Panc1 (cell line): ENCODE data around the gene LPP. TPM values are rescaled to one million over a fixed set of nuclear protein-coding genes. Genes with fewer than 3 reads are reported as not detected.

Source experiments
- ATAC-seq: fragments of 200-7000 bp; cut with Tn5 transposase; 2 replicates; pipeline ENCODE4 v1.9.1; 2020; ENCODE audit warnings: mild to moderate bottlenecking, moderate library complexity
- BruUV-seq: library from RNA; stranded (reverse); fragments of 400-500 nt; replicated peaks from 2 replicates; lab custom pipeline; 2021; lab: Mats Ljungman, UMichigan
- CTCF ChIA-PET: fragments of 300-600 bp; sonication (Branson Sonifier 250); formaldehyde crosslinking; loops from one replicate; lab custom pipeline; 2022; ENCODE audit warnings: antibody characterized with exemption; lab: Charles Lee
- POLR2A ChIA-PET: fragments of 300-600 bp; sonication (Branson Sonifier 250); formaldehyde crosslinking; loops from one replicate; lab custom pipeline; 2022; ENCODE audit warnings: antibody characterized with exemption; lab: Charles Lee
- DNase-seq: peaks from one replicate; pipeline ENCODE4 v3.0.0-alpha.2; 2010; ENCODE audit warnings: low read depth, low spot score
- H3K27ac ChIP-seq: 2 replicates; pipeline ENCODE4 v1.5.1; 2011; ENCODE audit warnings: mild to moderate bottlenecking, low read length, inconsistent platforms
- H3K27me3 ChIP-seq: fragments of 200-500 bp; sonication (Bioruptor generic); 2 replicates; pipeline ENCODE4 v1.6.0; 2014; ENCODE audit warnings: low read length, inconsistent platforms; ENCODE audit not compliant: control insufficient read depth, insufficient read depth
- H3K36me3 ChIP-seq: fragments of 200-500 bp; sonication (Bioruptor generic); 2 replicates; pipeline ENCODE4 v1.5.1; 2014; ENCODE audit warnings: inconsistent platforms, mild to moderate bottlenecking, low read length, moderate library complexity; ENCODE audit not compliant: control insufficient read depth, insufficient read depth
- H3K4me1 ChIP-seq: 2 replicates; pipeline ENCODE4 v1.5.1; 2011; ENCODE audit warnings: inconsistent platforms, mild to moderate bottlenecking, low read length, moderate library complexity; ENCODE audit not compliant: control insufficient read depth, insufficient read depth
- H3K4me3 ChIP-seq, 2 experiments: 2 replicates each; pipeline ENCODE4 v1.5.1; 2011 to 2012; ENCODE audit warnings: low read depth in 2 of 2, low read length in 2 of 2, mild to moderate bottlenecking in 2 of 2, inconsistent platforms in 1 of 2, moderate library complexity in 1 of 2
- H3K9me3 ChIP-seq: fragments of 200-500 bp; sonication (Bioruptor generic); 2 replicates; pipeline ENCODE4 v1.5.1; 2014; ENCODE audit warnings: low read depth, mild to moderate bottlenecking, inconsistent platforms, low read length, moderate library complexity; ENCODE audit not compliant: control insufficient read depth, insufficient read depth
- CTCF ChIP-seq: fragments of 450-650 bp; IDR thresholded peaks from 2 replicates; pipeline ENCODE4 v1.5.1; 2017; ENCODE audit warnings: mild to moderate bottlenecking
- POLR2AphosphoS5 ChIP-seq: IDR thresholded peaks from 2 replicates; pipeline ENCODE4 v1.6.1; 2012; ENCODE audit warnings: mild to moderate bottlenecking, low read depth, low read length, moderate library complexity
- SIN3A ChIP-seq: IDR thresholded peaks from 2 replicates; pipeline ENCODE4 v1.6.1; 2012; ENCODE audit warnings: low read depth, mild to moderate bottlenecking, low read length, moderate library complexity, borderline replicate concordance; ENCODE audit not compliant: insufficient read depth
- TCF7L2 ChIP-seq: IDR thresholded peaks from 2 replicates; pipeline ENCODE4 v1.6.1; 2011; ENCODE audit warnings: mild to moderate bottlenecking, low read depth, low read length, inconsistent platforms
- in situ Hi-C: cut with HindIII; loops from 2 replicates; pipeline ENCODE4 v1.10.0; 2016; ENCODE audit warnings: low sequenced_read_pairs, low pct_unique_long_range_greater_than_20kb
- intact Hi-C: fragments of 100-400 bp; cut with micrococcal nuclease; formaldehyde crosslinking; loops from one replicate; pipeline ENCODE4 v1.10.0; 2022; ENCODE audit not compliant: unreplicated experiment
- total RNA-seq: library from RNA; stranded (reverse); gene quantifications from one replicate; pipeline ENCODE4 v1.2.1, GENCODE V29; 2021; ENCODE audit not compliant: unreplicated experiment
- TF ChIP-seq, protein P1 (sequence below), 2 experiments: IDR thresholded peaks; 2 replicates each; pipeline ENCODE4 v1.6.1; 2011 to 2012; ENCODE audit warnings: low read depth in 2 of 2, control low read depth in 1 of 2, low read length in 1 of 2, mild to moderate bottlenecking in 1 of 2, moderate library complexity in 1 of 2; ENCODE audit not compliant: insufficient read depth in 1 of 2

The LPP gene
- total RNA-seq, 1 experiment from 2014 or later, result 90.0 TPM

DNA sequence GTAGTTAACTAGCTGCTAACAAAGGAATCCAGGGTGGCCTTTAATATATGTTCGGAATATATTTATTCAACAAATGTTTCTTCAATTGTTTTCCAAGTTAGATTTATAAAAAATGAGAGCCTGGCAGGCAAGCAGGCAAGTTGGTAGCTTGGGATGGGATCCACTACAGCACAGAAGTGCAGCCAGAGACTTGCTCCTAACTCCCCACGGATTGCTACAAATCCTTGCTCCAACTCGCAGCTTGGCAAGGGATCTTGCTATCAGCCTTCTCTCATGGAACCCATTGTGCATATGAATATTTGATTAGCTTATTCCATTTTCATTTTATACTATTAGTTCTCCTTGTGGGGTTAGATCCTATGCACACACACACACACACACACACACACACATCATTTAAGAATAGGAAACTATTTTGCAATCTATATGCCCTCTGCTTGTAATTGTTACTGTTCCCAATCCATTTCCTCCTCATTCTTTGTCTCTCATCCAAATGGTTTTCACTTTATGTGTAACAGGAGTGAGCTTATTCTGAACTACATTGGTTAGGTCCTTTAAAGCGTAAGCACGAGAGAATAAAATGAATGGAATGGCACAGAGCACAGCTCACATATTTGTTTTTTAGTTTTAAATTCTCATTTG, 505.6 kb downstream of the LPP start:
- no peaks in the 10 kb centered on the region for H3K36me3 ChIP-seq
- POLR2A ChIA-PET, result no interaction called here
- TF ChIP-seq POLR2AphosphoS5 (no peak), SIN3A (no peak), TCF7L2 (no peak), CTCF (no peak)
- TF ChIP-seq, protein P1, sequence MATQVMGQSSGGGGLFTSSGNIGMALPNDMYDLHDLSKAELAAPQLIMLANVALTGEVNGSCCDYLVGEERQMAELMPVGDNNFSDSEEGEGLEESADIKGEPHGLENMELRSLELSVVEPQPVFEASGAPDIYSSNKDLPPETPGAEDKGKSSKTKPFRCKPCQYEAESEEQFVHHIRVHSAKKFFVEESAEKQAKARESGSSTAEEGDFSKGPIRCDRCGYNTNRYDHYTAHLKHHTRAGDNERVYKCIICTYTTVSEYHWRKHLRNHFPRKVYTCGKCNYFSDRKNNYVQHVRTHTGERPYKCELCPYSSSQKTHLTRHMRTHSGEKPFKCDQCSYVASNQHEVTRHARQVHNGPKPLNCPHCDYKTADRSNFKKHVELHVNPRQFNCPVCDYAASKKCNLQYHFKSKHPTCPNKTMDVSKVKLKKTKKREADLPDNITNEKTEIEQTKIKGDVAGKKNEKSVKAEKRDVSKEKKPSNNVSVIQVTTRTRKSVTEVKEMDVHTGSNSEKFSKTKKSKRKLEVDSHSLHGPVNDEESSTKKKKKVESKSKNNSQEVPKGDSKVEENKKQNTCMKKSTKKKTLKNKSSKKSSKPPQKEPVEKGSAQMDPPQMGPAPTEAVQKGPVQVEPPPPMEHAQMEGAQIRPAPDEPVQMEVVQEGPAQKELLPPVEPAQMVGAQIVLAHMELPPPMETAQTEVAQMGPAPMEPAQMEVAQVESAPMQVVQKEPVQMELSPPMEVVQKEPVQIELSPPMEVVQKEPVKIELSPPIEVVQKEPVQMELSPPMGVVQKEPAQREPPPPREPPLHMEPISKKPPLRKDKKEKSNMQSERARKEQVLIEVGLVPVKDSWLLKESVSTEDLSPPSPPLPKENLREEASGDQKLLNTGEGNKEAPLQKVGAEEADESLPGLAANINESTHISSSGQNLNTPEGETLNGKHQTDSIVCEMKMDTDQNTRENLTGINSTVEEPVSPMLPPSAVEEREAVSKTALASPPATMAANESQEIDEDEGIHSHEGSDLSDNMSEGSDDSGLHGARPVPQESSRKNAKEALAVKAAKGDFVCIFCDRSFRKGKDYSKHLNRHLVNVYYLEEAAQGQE (IDR thresholded peaks at IDR 0.05; ENCODE audit: insufficient read depth in 1 of 2, low read depth in 2 of 2, low read length in 1 of 2), result no peak
- H3K4me3 ChIP-seq, result no peak overlapping the region
- CTCF ChIA-PET, result no interaction called here
- in situ Hi-C loops (no loop called here), intact Hi-C loops (loop anchor here (10.0 kb wide), 1 partner anchor 915 kb away; the partner anchor contains the start of gene BCL6)
- H3K27me3 ChIP-seq, result no peaks in the 10 kb centered on the region
- BruUV-seq, result no TSS peak
- no peaks in the 10 kb centered on the region for H3K9me3 ChIP-seq
- ATAC-seq, result no peak
- H3K4me1 ChIP-seq, result no peaks in the 10 kb centered on the region
- no peak overlapping the region for H3K27ac ChIP-seq
- no peak for DNase-seq

DNA sequence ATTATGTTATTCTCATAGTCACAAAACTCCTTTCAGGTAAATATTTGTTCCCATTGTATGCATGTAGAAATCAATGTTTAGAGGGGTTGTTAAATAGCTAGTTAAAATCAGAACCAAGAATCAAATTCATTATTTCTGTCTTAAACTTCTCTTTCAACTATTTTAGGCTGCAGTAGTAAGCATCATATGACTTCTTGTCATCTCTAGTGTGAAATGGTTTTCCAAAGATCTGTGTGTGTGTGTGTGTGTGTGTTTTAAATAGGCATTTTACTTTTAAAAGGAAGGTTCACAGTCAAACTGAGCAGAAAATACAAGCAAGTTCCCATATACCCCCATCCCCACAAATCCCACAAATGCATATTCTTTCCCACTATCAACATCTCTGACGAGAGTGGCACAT, 506.5 kb downstream of the LPP start:
- in situ Hi-C loops, result no loop called here
- CTCF ChIA-PET, result no interaction called here

DNA sequence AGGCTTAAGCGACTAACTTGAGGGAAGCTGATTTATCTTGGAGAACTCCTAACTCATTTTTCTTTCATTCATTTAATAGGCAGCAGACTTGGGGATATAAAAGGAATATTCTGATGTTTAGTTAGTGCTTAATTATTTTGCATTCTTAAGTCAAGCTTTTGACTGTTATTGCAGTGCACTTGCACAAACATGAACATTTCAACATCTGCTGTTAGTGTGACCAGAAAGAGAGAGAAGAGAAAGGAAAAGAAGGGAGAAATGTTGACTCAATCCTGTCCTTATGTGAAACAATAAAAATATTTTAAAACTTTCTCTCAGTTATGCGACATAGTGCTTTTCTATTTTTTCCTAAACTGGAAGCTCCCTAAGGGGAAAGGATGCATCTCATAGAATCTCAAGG, 507.8 kb downstream of the LPP start:
- in situ Hi-C loops (no loop called here), intact Hi-C loops (loop anchor here (10.0 kb wide), 1 partner anchor 917 kb away; the partner anchor contains the start of gene BCL6)
- Histone ChIP-seq H3K27ac (no peak overlapping the region), H3K4me1 (no peaks in the 10 kb centered on the region), H3K27me3 (no peaks in the 10 kb centered on the region), H3K9me3 (no peaks in the 10 kb centered on the region), H3K36me3 (no peaks in the 10 kb centered on the region), H3K4me3 (no peak overlapping the region)
- CTCF ChIA-PET, result no interaction called here
- ATAC-seq, result no peak
- no TSS peak for BruUV-seq
- DNase-seq, result no peak
- POLR2A ChIA-PET, result no interaction called here
- no peak for TF ChIP-seq CTCF
- TF ChIP-seq, protein P1 (IDR thresholded peaks at IDR 0.05; ENCODE audit: insufficient read depth in 1 of 2, low read depth in 2 of 2, low read length in 1 of 2), result no peak

More for the DNA sequence above, 506.5 kb downstream of the LPP start:
- no TSS peak for BruUV-seq
- ATAC-seq, result no peak
- Histone ChIP-seq H3K27me3 (no peaks in the 10 kb centered on the region), H3K27ac (no peak overlapping the region), H3K9me3 (no peaks in the 10 kb centered on the region), H3K36me3 (no peaks in the 10 kb centered on the region), H3K4me3 (no peak overlapping the region), H3K4me1 (no peaks in the 10 kb centered on the region)
- DNase-seq, result no peak
- TF ChIP-seq SIN3A (no peak), TCF7L2 (no peak), POLR2AphosphoS5 (no peak)
- intact Hi-C loops, result loop anchor here (10.0 kb wide), 1 partner anchor 916 kb away; the partner anchor contains the start of gene BCL6
- POLR2A ChIA-PET, result no interaction called here
